MCF 10A (cell line): Measurements from ENCODE around the gene SESN1. TPM values are rescaled to one million over a fixed set of nuclear protein-coding genes. Genes with fewer than 3 reads are reported as not detected.

ENCODE experiments used
- BruUV-seq: library from RNA; stranded (reverse); fragments of 400-500 nt; replicated peaks from 2 replicates; lab custom pipeline; 2021; lab: Mats Ljungman, UMichigan
- CTCF ChIA-PET: fragments of 300-600 bp; sonication (Branson Sonifier 250); formaldehyde crosslinking; extraction: SDS; loops from one replicate; lab custom pipeline; 2021; ENCODE audit warnings: antibody characterized with exemption, inconsistent platforms; lab: Yijun Ruan, JAX
- POLR2A ChIA-PET: fragments of 300-600, 350-650 bp; sonication (Branson Sonifier 250); formaldehyde crosslinking; extraction: SDS; loops from one replicate; lab custom pipeline; 2020; ENCODE audit warnings: antibody characterized with exemption, inconsistent platforms; lab: Yijun Ruan, JAX
- DNase-seq: peaks from one replicate; pipeline ENCODE4 v3.0.0-alpha.2; 2018; ENCODE audit not compliant: unreplicated experiment
- H3K27ac Mint-ChIP-seq: one replicate; pipeline ENCODE4 v1.8.0; 2022; ENCODE audit warnings: mild to moderate bottlenecking, low read depth, mixed read lengths; ENCODE audit not compliant: unreplicated experiment
- H3K27me3 Mint-ChIP-seq: one replicate; pipeline ENCODE4 v1.8.0; 2022; ENCODE audit warnings: mixed read lengths; ENCODE audit not compliant: insufficient read depth, unreplicated experiment
- H3K36me3 Mint-ChIP-seq: one replicate; pipeline ENCODE4 v1.8.0; 2022; ENCODE audit warnings: mild to moderate bottlenecking, moderate library complexity, mixed read lengths; ENCODE audit not compliant: insufficient read depth, unreplicated experiment
- H3K4me1 Mint-ChIP-seq: one replicate; pipeline ENCODE4 v1.8.0; 2022; ENCODE audit warnings: mixed read lengths; ENCODE audit not compliant: insufficient read depth, unreplicated experiment
- H3K4me3 Mint-ChIP-seq: one replicate; pipeline ENCODE4 v1.8.0; 2022; ENCODE audit warnings: mild to moderate bottlenecking, moderate library complexity, mixed read lengths; ENCODE audit not compliant: unreplicated experiment
- H3K9me3 Mint-ChIP-seq: one replicate; pipeline ENCODE4 v1.8.0; 2022; ENCODE audit warnings: mixed read lengths; ENCODE audit not compliant: unreplicated experiment
- CTCF ChIP-seq: fragments of 200-600 bp; IDR thresholded peaks from one replicate; pipeline ENCODE4 v1.8.0; 2022; ENCODE audit warnings: antibody characterized with exemption, mild to moderate bottlenecking; ENCODE audit not compliant: unreplicated experiment
- intact Hi-C: fragments of 100-400 bp; cut with micrococcal nuclease; formaldehyde crosslinking; loops from 2 replicates; pipeline ENCODE4 v1.14.1; 2022
- total RNA-seq: library from RNA; stranded (reverse); gene quantifications from 2 replicates; pipeline ENCODE4 v1.2.3, GENCODE V29; 2022

Gene SESN1
- total RNA-seq, 1 experiment from 2014 or later: 23.0 TPM

DNA sequence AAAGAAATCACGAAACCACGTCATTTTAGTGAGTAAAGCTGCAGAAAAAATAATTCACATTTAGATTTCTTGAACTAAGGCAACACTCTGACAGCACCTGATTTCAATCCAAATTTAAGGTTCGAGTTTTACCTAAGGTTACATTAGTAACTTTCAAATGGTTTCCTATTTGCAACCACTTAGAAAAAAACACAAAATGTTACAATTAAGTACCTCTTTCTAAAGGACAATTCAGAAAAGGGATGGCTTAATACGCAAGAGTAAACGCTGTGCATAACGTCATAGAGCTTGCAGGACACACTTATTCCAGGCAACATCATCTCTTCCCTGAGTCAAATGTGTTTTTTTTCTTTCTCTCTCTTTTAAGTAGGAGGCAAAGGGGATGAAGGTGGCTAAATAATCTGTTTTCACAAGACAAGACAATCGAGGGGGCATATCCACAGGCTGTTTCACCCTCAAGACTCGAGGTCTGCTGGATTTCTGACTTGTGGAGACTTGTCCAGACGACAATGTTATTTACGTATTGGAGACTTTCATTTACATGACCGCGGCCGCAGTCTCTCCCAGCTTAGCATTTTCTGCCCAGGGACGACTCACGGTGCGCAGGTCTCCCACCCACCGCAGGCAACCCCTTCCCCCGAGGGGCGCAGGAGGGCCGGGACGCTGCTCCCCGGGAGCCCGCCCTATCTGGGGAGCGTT lies 86.0 kb downstream of the SESN1 start:
- Mint-ChIP-seq H3K9me3 (no peaks in the 10 kb centered on the region), H3K4me1 (peaks cover 24% of the 10 kb centered on the region), H3K27me3 (no peaks in the 10 kb centered on the region), H3K4me3 (peak overlapping the region; percentile 93), H3K27ac (peak overlapping the region; percentile 94), H3K36me3 (peaks cover 9% of the 10 kb centered on the region)
- no peak for TF ChIP-seq CTCF
- intact Hi-C loops: loop anchor here (1.0 to 5.0 kb wide), 4 partner anchors 50 to 446 kb away; partner anchors contain the start of gene CD164
- ChIA-PET CTCF (interaction anchor here (0.6 to 1.6 kb wide), 5 partner anchors 21 to 80 kb away, joined by 3 to 4 read pairs (median 3); no protein-coding TSS in a partner anchor), POLR2A (interaction anchor here (0.8 to 19.3 kb wide), 26 partner anchors 9 to 467 kb away, joined by 3 to 556 read pairs (median 6); partner anchors contain the start of genes CD164, CEP57L1, FOXO3 and SESN1)
- no TSS peak for BruUV-seq
- peak; percentile 75 for DNase-seq

- POLR2A ChIA-PET: interaction anchor here (0.9 to 19.3 kb wide), 18 partner anchors 10 to 452 kb away, joined by 3 to 556 read pairs (median 8); partner anchors contain the start of genes CD164, CEP57L1, FOXO3 and SESN1
- no peaks in the 10 kb centered on the region for H3K9me3 Mint-ChIP-seq
Measured at GRCh38 chr6:109008054-109008453, 86.6 kb downstream of the SESN1 start.

GRCh38 chr6:109007521-109007920 lies 87.1 kb downstream of the SESN1 start:
- BruUV-seq: no TSS peak
- H3K4me3 Mint-ChIP-seq: peak overlapping the region; percentile 93
- peak overlapping the region; percentile 94 for H3K27ac Mint-ChIP-seq
- H3K4me1 Mint-ChIP-seq: peaks cover 24% of the 10 kb centered on the region
- H3K9me3 Mint-ChIP-seq: no peaks in the 10 kb centered on the region
- peaks cover 9% of the 10 kb centered on the region for H3K36me3 Mint-ChIP-seq
- no peak for TF ChIP-seq CTCF
- CTCF ChIA-PET: interaction anchor here (0.8 to 1.2 kb wide), 3 partner anchors 64 to 451 kb away, joined by 3 to 4 read pairs (median 4); no protein-coding TSS in a partner anchor
- H3K27me3 Mint-ChIP-seq: no peaks in the 10 kb centered on the region
- no peak for DNase-seq
- POLR2A ChIA-PET: interaction anchor here (1.0 to 19.3 kb wide), 14 partner anchors 10 to 452 kb away, joined by 3 to 556 read pairs (median 9); partner anchors contain the start of genes CD164, CEP57L1, FOXO3 and SESN1
- intact Hi-C loops: loop anchor here (5.0 kb wide), 1 partner anchor 375 kb away; the partner anchor contains the start of gene CD164

More at GRCh38 chr6:109008054-109008453, 86.6 kb downstream of the SESN1 start:
- intact Hi-C loops: loop anchor here (2.0 to 5.0 kb wide), 3 partner anchors 51 to 445 kb away; partner anchors contain the start of gene CD164
- CTCF ChIA-PET: interaction anchor here (0.8 to 1.2 kb wide), 3 partner anchors 63 to 451 kb away, joined by 3 to 4 read pairs (median 4); no protein-coding TSS in a partner anchor
- no peak for TF ChIP-seq CTCF
- TSS peak; percentile 46 for BruUV-seq
- DNase-seq: no peak
- H3K4me3 Mint-ChIP-seq: peak overlapping the region; percentile 93
- H3K4me1 Mint-ChIP-seq: peaks cover 24% of the 10 kb centered on the region
- peaks cover 9% of the 10 kb centered on the region for H3K36me3 Mint-ChIP-seq
- H3K27me3 Mint-ChIP-seq: no peaks in the 10 kb centered on the region
- H3K27ac Mint-ChIP-seq: peak overlapping the region; percentile 94

- POLR2A ChIA-PET: interaction anchor here (0.6 to 19.3 kb wide), 10 partner anchors 11 to 456 kb away, joined by 3 to 556 read pairs (median 6); partner anchors contain the start of gene CD164
- Mint-ChIP-seq H3K4me3 (peak overlapping the region; percentile 93), H3K4me1 (peaks cover 31% of the 10 kb centered on the region), H3K36me3 (peaks cover 16% of the 10 kb centered on the region), H3K27ac (peak overlapping the region; percentile 94), H3K9me3 (no peaks in the 10 kb centered on the region), H3K27me3 (no peaks in the 10 kb centered on the region)
- no peak for DNase-seq
- intact Hi-C loops: loop anchor here (5.0 kb wide), 1 partner anchor 375 kb away; the partner anchor contains the start of gene CD164
- no TSS peak for BruUV-seq
- no peak for TF ChIP-seq CTCF
- CTCF ChIA-PET: no interaction called here
Measured at GRCh38 chr6:109006818-109007217, 87.8 kb downstream of the SESN1 start.
